ENCODE measurements around the gene GIN1. TPM values are rescaled to one million over a fixed set of nuclear protein-coding genes. Genes with fewer than 3 reads are reported as not detected.

GIN1 gene
- total and polyA plus RNA-seq, 9 of the 15 experiments (the other 6 are each of a cell fraction or from before 2014, with no cell fraction given): 2.4 to 9.8 (median 7.8) TPM

DNA sequence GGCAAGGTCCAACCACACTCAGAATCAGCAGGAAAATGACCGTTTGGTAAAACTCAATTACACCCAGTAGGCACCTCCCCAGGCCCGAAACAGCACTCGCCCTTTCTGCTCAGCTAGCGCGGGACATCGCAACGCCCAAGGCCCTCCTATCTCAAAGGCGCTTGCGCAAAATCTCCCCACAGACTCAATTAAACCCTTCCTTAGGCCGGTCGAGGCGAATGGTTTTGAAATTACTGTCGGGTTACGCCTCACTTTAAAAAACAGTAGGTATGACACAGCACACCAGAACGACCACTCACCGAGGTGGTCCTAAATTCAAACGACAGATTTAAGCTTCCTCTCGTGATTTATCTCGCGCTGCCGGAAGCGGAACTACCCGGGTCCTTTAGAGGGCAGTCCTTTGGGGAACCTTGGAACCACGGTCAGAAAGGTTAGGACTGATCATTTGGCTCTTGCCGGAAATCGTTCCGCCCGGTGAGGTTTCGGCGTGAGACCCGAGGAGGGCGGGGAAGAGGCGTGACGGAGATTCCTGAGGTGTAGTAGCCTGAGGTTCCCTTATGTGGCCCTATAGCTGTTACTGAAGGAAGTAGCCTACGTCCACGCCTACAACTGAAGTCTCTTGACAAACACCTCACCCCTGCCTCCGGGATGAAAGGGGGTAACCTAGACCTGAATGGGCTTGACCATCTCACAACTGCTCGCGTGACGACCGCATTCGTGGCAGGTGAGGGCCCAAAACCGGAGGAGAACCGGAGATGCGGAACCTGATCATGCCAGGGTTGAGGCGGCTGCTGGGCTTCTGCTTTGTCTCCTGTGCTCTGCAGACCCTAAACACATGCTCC, at the start of gene GIN1, which contains the start of gene PPIP5K2 (continued):
- TF ChIP-seq, protein P1, sequence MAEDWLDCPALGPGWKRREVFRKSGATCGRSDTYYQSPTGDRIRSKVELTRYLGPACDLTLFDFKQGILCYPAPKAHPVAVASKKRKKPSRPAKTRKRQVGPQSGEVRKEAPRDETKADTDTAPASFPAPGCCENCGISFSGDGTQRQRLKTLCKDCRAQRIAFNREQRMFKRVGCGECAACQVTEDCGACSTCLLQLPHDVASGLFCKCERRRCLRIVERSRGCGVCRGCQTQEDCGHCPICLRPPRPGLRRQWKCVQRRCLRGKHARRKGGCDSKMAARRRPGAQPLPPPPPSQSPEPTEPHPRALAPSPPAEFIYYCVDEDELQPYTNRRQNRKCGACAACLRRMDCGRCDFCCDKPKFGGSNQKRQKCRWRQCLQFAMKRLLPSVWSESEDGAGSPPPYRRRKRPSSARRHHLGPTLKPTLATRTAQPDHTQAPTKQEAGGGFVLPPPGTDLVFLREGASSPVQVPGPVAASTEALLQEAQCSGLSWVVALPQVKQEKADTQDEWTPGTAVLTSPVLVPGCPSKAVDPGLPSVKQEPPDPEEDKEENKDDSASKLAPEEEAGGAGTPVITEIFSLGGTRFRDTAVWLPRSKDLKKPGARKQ (CRISPR knock-in tag; IDR thresholded peaks at IDR 0.05): no peak
- TF ChIP-seq ZNF316 (IDR thresholded peaks at IDR 0.05) (peak; percentile 68), CBFA2T2 (conservative IDR thresholded peaks at IDR 0.05) (no peak), RHOXF2B (CRISPR knock-in tag; conservative IDR thresholded peaks at IDR 0.05) (no peak), CBFA2T3 (IDR thresholded peaks at IDR 0.05) (no peak), SMARCC2 (IDR thresholded peaks at IDR 0.05; ENCODE audit: low read depth) (no peak), NFIX (CRISPR knock-in tag; IDR thresholded peaks at IDR 0.05; ENCODE audit: low read depth) (no peak), CREBBP (IDR thresholded peaks at IDR 0.05; ENCODE audit: low read depth, low read length) (no peak), RFX1 (IDR thresholded peaks at IDR 0.05) (no peak), JUN (IDR thresholded peaks at IDR 0.05; ENCODE audit: borderline replicate concordance, low read depth, low read length) (0 out of 2 replicates have a peak, but pooled peaks have one; percentile 18), JUN (CRISPR knock-in tag; IDR thresholded peaks at IDR 0.05; ENCODE audit: borderline replicate concordance) (no peak), TRIM24 (IDR thresholded peaks at IDR 0.05) (peak in 1 of 2 experiments; percentile 98; a peak in 2 of 4 replicates), WHSC1 (IDR thresholded peaks at IDR 0.05; ENCODE audit: low read length) (no peak), MIER1 (IDR thresholded peaks at IDR 0.05; ENCODE audit: low read depth) (no peak), FOXJ2 (tag; IDR thresholded peaks at IDR 0.05) (no peak; the same call in 1 of the 2 replicates), CXXC5 (CRISPR knock-in tag; IDR thresholded peaks at IDR 0.05) (peak; percentile 72), KAT2B (IDR thresholded peaks at IDR 0.05; ENCODE audit: low read depth, low read length) (no peak), NCOR1 (IDR thresholded peaks at IDR 0.05) (no peak), ZNF717 (CRISPR knock-in tag; IDR thresholded peaks at IDR 0.05) (no peak)
- TF ChIP-seq, protein P2, sequence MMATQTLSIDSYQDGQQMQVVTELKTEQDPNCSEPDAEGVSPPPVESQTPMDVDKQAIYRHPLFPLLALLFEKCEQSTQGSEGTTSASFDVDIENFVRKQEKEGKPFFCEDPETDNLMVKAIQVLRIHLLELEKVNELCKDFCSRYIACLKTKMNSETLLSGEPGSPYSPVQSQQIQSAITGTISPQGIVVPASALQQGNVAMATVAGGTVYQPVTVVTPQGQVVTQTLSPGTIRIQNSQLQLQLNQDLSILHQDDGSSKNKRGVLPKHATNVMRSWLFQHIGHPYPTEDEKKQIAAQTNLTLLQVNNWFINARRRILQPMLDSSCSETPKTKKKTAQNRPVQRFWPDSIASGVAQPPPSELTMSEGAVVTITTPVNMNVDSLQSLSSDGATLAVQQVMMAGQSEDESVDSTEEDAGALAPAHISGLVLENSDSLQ (IDR thresholded peaks at IDR 0.05): peak; percentile 90
- TF ChIP-seq, protein P3, sequence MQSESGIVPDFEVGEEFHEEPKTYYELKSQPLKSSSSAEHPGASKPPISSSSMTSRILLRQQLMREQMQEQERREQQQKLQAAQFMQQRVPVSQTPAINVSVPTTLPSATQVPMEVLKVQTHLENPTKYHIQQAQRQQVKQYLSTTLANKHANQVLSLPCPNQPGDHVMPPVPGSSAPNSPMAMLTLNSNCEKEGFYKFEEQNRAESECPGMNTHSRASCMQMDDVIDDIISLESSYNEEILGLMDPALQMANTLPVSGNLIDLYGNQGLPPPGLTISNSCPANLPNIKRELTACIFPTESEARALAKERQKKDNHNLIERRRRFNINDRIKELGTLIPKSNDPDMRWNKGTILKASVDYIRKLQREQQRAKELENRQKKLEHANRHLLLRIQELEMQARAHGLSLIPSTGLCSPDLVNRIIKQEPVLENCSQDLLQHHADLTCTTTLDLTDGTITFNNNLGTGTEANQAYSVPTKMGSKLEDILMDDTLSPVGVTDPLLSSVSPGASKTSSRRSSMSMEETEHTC (IDR thresholded peaks at IDR 0.05): no peak
- TF ChIP-seq, protein P4, sequence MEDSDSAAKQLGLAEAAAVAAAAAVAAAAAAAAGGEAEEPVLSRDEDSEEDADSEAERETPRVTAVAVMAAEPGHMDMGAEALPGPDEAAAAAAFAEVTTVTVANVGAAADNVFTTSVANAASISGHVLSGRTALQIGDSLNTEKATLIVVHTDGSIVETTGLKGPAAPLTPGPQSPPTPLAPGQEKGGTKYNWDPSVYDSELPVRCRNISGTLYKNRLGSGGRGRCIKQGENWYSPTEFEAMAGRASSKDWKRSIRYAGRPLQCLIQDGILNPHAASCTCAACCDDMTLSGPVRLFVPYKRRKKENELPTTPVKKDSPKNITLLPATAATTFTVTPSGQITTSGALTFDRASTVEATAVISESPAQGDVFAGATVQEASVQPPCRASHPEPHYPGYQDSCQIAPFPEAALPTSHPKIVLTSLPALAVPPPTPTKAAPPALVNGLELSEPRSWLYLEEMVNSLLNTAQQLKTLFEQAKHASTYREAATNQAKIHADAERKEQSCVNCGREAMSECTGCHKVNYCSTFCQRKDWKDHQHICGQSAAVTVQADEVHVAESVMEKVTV (CRISPR knock-in tag; IDR thresholded peaks at IDR 0.05): no peak
- TF ChIP-seq, protein P5, sequence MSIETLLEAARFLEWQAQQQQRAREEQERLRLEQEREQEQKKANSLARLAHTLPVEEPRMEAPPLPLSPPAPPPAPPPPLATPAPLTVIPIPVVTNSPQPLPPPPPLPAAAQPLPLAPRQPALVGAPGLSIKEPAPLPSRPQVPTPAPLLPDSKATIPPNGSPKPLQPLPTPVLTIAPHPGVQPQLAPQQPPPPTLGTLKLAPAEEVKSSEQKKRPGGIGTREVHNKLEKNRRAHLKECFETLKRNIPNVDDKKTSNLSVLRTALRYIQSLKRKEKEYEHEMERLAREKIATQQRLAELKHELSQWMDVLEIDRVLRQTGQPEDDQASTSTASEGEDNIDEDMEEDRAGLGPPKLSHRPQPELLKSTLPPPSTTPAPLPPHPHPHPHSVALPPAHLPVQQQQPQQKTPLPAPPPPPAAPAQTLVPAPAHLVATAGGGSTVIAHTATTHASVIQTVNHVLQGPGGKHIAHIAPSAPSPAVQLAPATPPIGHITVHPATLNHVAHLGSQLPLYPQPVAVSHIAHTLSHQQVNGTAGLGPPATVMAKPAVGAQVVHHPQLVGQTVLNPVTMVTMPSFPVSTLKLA (conservative IDR thresholded peaks at IDR 0.05): peak; percentile 83 to 89
